ENCODE data around the gene GPC6. TPM values are rescaled to one million over a fixed set of nuclear protein-coding genes. Genes with fewer than 3 reads are reported as not detected.

GPC6 gene
- total RNA-seq, 6 donors from 2014 or later = 1.3 to 7.3 (median 3.4) TPM

DNA sequence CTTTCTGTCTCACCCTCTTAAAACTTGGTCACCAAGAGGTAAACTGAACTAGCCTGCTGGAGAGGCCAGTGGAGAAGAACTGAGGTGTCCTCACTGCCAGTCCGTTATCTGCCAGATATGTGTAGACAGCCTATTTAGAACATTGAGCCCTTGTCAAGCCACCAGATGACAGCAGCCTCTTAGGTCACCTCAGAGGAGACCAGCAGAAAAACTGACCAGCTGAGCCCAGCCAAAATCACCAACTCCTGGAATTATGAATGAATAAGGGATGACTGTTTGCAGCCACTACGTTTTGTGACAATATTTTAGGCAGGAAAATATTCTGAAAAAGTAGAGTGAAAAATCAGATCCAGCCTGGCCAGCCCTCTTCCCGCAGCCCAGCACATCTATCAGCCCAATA, 739.0 kb downstream of the GPC6 start:
- Histone ChIP-seq H3K36me3 (no peaks in the 10 kb centered on the region), H3K9me3 (no peaks in the 10 kb centered on the region), H3K4me1 (no peaks in the 10 kb centered on the region), H3K27me3 (no peaks in the 10 kb centered on the region), H3K27ac (no peak overlapping the region), H3K4me3 (no peak overlapping the region)
- no peak for ATAC-seq (ENCODE audit: low FRiP score in 2 of 2)
- TF ChIP-seq EP300 (IDR thresholded peaks at IDR 0.05) (no peak), POLR2A (IDR thresholded peaks at IDR 0.05) (no peak), POLR2AphosphoS5 (IDR thresholded peaks at IDR 0.05) (no peak)
- TF ChIP-seq, protein P1, sequence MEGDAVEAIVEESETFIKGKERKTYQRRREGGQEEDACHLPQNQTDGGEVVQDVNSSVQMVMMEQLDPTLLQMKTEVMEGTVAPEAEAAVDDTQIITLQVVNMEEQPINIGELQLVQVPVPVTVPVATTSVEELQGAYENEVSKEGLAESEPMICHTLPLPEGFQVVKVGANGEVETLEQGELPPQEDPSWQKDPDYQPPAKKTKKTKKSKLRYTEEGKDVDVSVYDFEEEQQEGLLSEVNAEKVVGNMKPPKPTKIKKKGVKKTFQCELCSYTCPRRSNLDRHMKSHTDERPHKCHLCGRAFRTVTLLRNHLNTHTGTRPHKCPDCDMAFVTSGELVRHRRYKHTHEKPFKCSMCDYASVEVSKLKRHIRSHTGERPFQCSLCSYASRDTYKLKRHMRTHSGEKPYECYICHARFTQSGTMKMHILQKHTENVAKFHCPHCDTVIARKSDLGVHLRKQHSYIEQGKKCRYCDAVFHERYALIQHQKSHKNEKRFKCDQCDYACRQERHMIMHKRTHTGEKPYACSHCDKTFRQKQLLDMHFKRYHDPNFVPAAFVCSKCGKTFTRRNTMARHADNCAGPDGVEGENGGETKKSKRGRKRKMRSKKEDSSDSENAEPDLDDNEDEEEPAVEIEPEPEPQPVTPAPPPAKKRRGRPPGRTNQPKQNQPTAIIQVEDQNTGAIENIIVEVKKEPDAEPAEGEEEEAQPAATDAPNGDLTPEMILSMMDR (IDR thresholded peaks at IDR 0.05) = no peak
- DNase-seq = no peak
- WGBS, 2 donors = 79 to 91% methylated on average over 3 of the region's 3 CpGs

DNA sequence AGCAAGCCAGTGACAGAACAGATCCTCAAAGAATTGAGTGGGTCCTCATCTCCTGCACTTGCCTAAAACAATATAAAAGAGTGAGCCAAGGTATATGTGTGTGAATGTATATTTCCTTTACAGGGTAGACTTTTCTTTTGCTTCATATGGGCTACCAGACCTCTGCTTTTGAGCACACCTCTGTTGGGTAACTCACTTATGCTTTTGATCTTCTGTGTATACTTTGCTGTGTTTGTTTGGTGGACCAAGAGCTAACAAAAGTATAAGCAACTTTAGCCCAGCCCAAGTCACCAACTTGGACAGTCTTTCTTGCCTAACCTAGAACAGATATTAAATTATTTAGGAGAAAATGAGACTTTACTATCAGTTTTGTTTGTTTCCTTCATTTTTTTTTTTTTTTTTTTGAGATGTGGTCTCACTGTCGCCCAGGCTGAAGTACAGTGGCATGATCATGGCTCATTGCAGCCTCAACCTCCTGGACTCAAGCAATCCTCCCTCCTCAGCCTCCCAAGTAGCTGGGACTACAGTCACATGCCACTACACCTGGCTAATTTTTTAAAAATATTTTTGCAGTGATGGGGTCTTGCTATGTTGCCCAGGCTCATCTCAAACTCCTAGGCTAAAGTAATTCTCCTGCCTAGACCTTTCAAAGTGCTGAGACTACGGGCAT, 739.8 kb downstream of the GPC6 start:
- Histone ChIP-seq H3K4me3 (no peak overlapping the region), H3K27me3 (no peaks in the 10 kb centered on the region), H3K36me3 (no peaks in the 10 kb centered on the region), H3K27ac (no peak overlapping the region), H3K9me3 (no peaks in the 10 kb centered on the region), H3K4me1 (no peaks in the 10 kb centered on the region)
- DNase-seq = no peak
- WGBS, 2 donors = 77 to 81% methylated on average over 2 of the region's 2 CpGs
- no peak for ATAC-seq (ENCODE audit: low FRiP score in 2 of 2)
- no peak for TF ChIP-seq EP300 (IDR thresholded peaks at IDR 0.05)
- TF ChIP-seq, protein P1 (IDR thresholded peaks at IDR 0.05) = no peak
- no peak for TF ChIP-seq POLR2AphosphoS5 (IDR thresholded peaks at IDR 0.05)
- TF ChIP-seq POLR2A (IDR thresholded peaks at IDR 0.05) = no peak

DNA sequence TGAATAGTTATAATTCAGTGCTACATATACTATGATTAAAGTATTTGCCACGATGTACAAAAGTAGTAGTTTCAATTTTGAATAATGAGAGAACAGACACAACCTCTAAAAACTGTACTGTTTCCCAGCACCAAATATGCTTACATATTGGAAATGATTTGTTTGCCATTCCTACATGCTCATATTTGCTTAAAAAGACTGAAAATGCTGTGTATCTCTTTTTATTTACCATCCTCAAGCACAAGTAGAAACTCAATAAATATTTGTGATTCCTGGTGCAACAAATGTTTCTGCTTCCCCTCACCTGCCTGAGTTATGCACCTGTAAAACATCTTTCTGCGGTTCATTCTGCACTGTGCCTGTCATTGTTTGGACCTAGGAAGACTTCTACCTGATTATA, 740.7 kb downstream of the GPC6 start:
- 88 to 89% methylated on average over 2 of the region's 2 CpGs for WGBS, 2 donors
- no peaks in the 10 kb centered on the region for H3K36me3 ChIP-seq
- ATAC-seq (ENCODE audit: low FRiP score in 2 of 2) (no peak), DNase-seq (no peak)
- no peaks in the 10 kb centered on the region for H3K4me1 ChIP-seq
- TF ChIP-seq, protein P1 (IDR thresholded peaks at IDR 0.05) = no peak
- no peak for TF ChIP-seq POLR2AphosphoS5 (IDR thresholded peaks at IDR 0.05)
- no peak for TF ChIP-seq POLR2A (IDR thresholded peaks at IDR 0.05)
- TF ChIP-seq EP300 (IDR thresholded peaks at IDR 0.05) = no peak
- H3K27ac ChIP-seq = no peak overlapping the region
- H3K27me3 ChIP-seq = no peaks in the 10 kb centered on the region
- no peak overlapping the region for H3K4me3 ChIP-seq
- H3K9me3 ChIP-seq = no peaks in the 10 kb centered on the region

DNA sequence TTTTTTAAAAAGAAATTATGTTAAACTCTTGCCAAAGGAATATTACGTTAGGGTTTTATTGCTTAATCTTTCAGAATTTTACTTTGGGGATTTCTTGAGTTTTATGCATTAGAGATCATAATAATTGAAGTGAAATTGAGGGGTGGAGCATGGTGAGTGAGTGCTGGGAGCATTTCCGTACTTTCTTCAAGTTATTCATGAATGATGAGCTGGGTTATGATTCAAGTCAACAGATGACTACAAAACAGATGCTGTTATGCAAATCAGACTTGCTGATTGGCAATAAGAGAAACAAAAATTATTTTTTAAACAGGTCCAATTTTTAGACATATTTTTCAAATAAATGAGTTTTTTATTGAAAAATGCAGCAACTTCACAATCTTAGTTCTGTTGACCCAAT, 748.6 kb downstream of the GPC6 start:
- Histone ChIP-seq H3K9me3 (no peaks in the 10 kb centered on the region), H3K27ac (no peak overlapping the region), H3K27me3 (no peaks in the 10 kb centered on the region), H3K4me1 (no peaks in the 10 kb centered on the region), H3K36me3 (no peaks in the 10 kb centered on the region), H3K4me3 (no peak overlapping the region)
- 79 to 84% methylated on average over 2 of the region's 2 CpGs for WGBS, 2 donors
- DNase-seq (no peak), ATAC-seq (ENCODE audit: low FRiP score in 2 of 2) (no peak)
- TF ChIP-seq POLR2A (IDR thresholded peaks at IDR 0.05) = no peak
- TF ChIP-seq EP300 (IDR thresholded peaks at IDR 0.05) = no peak
- TF ChIP-seq POLR2AphosphoS5 (IDR thresholded peaks at IDR 0.05) = no peak
- TF ChIP-seq, protein P1 (IDR thresholded peaks at IDR 0.05) = no peak

DNA sequence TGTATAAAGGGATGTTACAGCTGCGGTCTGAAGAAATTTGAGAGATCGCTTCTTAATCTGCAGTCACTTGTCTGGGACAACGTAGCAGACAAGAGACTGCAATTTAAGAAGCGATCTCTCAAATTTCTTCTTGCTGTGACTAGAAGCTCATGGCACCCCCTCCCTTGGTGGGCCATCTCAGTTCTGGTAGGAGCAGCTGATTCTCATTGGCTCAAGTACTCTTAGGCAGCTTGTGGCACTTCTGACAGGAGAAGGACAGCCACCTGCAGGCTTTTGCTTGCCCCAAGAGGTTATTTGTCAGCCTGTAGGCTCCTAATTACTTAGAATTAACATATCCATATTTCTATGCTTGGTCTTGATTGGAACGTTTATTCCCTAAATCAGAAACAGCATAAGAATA, 749.9 kb downstream of the GPC6 start:
- TF ChIP-seq, protein P1 (IDR thresholded peaks at IDR 0.05) = no peak
- no peak for TF ChIP-seq EP300 (IDR thresholded peaks at IDR 0.05)
- no peak for TF ChIP-seq POLR2A (IDR thresholded peaks at IDR 0.05)
- TF ChIP-seq POLR2AphosphoS5 (IDR thresholded peaks at IDR 0.05) = no peak
- Histone ChIP-seq H3K27me3 (no peaks in the 10 kb centered on the region), H3K4me3 (no peak overlapping the region), H3K36me3 (no peaks in the 10 kb centered on the region), H3K27ac (no peak overlapping the region), H3K4me1 (no peaks in the 10 kb centered on the region), H3K9me3 (no peaks in the 10 kb centered on the region)
- WGBS, 2 donors = 81 to 90% methylated on average over 5 of the region's 5 CpGs
- no peak for ATAC-seq (ENCODE audit: low FRiP score in 2 of 2)
- DNase-seq = no peak
